WTC11 (cell line): ENCODE results near the gene ARL1.
"Not testable (repeated sequence)": the region's sequence is repeated elsewhere in the genome, so short reads cannot be mapped to it uniquely, and the experiment has no call there.

Experiments
- FOXJ3 ChIP-seq: sonication (generic); formaldehyde crosslinking; IDR thresholded peaks from 2 replicates; pipeline ENCODE4 v1.9.0; 2021; ENCODE audit warnings: missing genetic modification reagents, mild to moderate bottlenecking, borderline replicate concordance
- MYBL2 ChIP-seq: sonication (generic); formaldehyde crosslinking; IDR thresholded peaks from 2 replicates; pipeline ENCODE4 v1.8.1; 2023; ENCODE audit warnings: mild to moderate bottlenecking, moderate library complexity, missing genetic modification reagents
- NR1H2 ChIP-seq: sonication (generic); formaldehyde crosslinking; IDR thresholded peaks from 2 replicates; pipeline ENCODE4 v1.9.0; 2021; ENCODE audit warnings: mild to moderate bottlenecking, moderate library complexity, missing genetic modification reagents
- RELA ChIP-seq: sonication (generic); formaldehyde crosslinking; IDR thresholded peaks from 2 replicates; pipeline ENCODE4 v1.8.1; 2022; ENCODE audit warnings: missing genetic modification reagents, mild to moderate bottlenecking, borderline replicate concordance
- RORB ChIP-seq: fragments of 250-450 bp; sonication (Bioruptor Pico); IDR thresholded peaks from 2 replicates; pipeline ENCODE4 v1.9.0; 2021; ENCODE audit warnings: mild to moderate bottlenecking
- SP1 ChIP-seq: sonication (generic); formaldehyde crosslinking; conservative IDR thresholded peaks from 2 replicates; pipeline ENCODE4 v1.8.1; 2022; ENCODE audit warnings: missing genetic modification reagents
- TCF7 ChIP-seq: sonication (generic); formaldehyde crosslinking; IDR thresholded peaks from 2 replicates; pipeline ENCODE4 v1.8.0; 2022; ENCODE audit warnings: mild to moderate bottlenecking, low read depth, missing genetic modification reagents, moderate library complexity
- TF ChIP-seq, protein P1 (sequence below): fragments of 200-600 bp; IDR thresholded peaks from 2 replicates; pipeline ENCODE4 v1.8.0; 2022; ENCODE audit warnings: antibody characterized with exemption
- TF ChIP-seq, protein P2 (sequence below): sonication (generic); formaldehyde crosslinking; IDR thresholded peaks from 2 replicates; pipeline ENCODE4 v1.8.1; 2023; ENCODE audit warnings: mild to moderate bottlenecking, moderate library complexity, missing genetic modification reagents
- TF ChIP-seq, protein P3 (sequence below): sonication (generic); formaldehyde crosslinking; IDR thresholded peaks from 2 replicates; pipeline ENCODE4 v1.8.1; 2022; ENCODE audit warnings: low read depth, missing genetic modification reagents, borderline replicate concordance

DNA sequence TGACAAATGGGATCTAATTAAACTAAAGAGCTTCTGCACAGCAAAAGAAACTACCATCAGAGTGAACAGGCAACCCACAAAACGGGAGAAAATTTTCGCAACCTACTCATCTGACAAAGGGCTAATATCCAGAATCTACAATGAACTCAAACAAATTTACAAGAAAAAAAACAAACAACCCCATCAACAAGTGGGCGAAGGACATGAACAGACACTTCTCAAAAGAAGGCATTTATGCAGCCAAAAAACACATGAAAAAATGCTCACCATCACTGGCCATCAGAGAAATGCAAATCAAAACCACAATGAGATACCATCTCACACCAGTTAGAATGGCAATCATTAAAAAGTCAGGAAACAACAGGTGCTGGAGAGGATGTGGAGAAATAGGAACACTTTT is 16.4 kb downstream of the ARL1 start:
- TF ChIP-seq RELA (CRISPR knock-in tag); SP1; MYBL2; NR1H2; TCF7; RORB (CRISPR knock-in tag); FOXJ3 (CRISPR knock-in tag): not testable (repeated sequence)
- TF ChIP-seq, protein P1, sequence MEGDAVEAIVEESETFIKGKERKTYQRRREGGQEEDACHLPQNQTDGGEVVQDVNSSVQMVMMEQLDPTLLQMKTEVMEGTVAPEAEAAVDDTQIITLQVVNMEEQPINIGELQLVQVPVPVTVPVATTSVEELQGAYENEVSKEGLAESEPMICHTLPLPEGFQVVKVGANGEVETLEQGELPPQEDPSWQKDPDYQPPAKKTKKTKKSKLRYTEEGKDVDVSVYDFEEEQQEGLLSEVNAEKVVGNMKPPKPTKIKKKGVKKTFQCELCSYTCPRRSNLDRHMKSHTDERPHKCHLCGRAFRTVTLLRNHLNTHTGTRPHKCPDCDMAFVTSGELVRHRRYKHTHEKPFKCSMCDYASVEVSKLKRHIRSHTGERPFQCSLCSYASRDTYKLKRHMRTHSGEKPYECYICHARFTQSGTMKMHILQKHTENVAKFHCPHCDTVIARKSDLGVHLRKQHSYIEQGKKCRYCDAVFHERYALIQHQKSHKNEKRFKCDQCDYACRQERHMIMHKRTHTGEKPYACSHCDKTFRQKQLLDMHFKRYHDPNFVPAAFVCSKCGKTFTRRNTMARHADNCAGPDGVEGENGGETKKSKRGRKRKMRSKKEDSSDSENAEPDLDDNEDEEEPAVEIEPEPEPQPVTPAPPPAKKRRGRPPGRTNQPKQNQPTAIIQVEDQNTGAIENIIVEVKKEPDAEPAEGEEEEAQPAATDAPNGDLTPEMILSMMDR = not testable (repeated sequence)
- TF ChIP-seq, protein P2, sequence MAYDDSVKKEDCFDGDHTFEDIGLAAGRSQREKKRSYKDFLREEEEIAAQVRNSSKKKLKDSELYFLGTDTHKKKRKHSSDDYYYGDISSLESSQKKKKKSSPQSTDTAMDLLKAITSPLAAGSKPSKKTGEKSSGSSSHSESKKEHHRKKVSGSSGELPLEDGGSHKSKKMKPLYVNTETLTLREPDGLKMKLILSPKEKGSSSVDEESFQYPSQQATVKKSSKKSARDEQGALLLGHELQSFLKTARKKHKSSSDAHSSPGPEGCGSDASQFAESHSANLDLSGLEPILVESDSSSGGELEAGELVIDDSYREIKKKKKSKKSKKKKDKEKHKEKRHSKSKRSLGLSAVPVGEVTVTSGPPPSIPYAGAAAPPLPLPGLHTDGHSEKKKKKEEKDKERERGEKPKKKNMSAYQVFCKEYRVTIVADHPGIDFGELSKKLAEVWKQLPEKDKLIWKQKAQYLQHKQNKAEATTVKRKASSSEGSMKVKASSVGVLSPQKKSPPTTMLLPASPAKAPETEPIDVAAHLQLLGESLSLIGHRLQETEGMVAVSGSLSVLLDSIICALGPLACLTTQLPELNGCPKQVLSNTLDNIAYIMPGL (CRISPR knock-in tag) = not testable (repeated sequence)
- TF ChIP-seq, protein P3, sequence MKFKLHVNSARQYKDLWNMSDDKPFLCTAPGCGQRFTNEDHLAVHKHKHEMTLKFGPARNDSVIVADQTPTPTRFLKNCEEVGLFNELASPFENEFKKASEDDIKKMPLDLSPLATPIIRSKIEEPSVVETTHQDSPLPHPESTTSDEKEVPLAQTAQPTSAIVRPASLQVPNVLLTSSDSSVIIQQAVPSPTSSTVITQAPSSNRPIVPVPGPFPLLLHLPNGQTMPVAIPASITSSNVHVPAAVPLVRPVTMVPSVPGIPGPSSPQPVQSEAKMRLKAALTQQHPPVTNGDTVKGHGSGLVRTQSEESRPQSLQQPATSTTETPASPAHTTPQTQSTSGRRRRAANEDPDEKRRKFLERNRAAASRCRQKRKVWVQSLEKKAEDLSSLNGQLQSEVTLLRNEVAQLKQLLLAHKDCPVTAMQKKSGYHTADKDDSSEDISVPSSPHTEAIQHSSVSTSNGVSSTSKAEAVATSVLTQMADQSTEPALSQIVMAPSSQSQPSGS (CRISPR knock-in tag) = not testable (repeated sequence)
